DMS 273 (cell line): Measurements from ENCODE around the gene STK32C.
"Not testable (repeated sequence)": the region's sequence is repeated elsewhere in the genome, so short reads cannot be mapped to it uniquely, and the experiment has no call there.

Experiments used
- DNase-seq: peaks from one replicate; lab custom pipeline; 2025; ENCODE audit not compliant: unreplicated experiment; lab: John Stamatoyannopoulos, UW

The STK32C gene

GRCh38 chr10:132302421-132303310 is 5.1 kb downstream of the STK32C start:
- DNase-seq: no peak

GRCh38 chr10:132301371-132302330 is 6.1 kb downstream of the STK32C start:
- no peak for DNase-seq

- DNase-seq: no peak
Measured at GRCh38 chr10:132300582-132300981, 7.2 kb downstream of the STK32C start.

GRCh38 chr10:132299371-132300336 is 8.1 kb downstream of the STK32C start:
- DNase-seq: no peak

- DNase-seq: no peak
Measured at GRCh38 chr10:132298038-132298881, 9.5 kb downstream of the STK32C start.

GRCh38 chr10:132297526-132297925 is 10.2 kb downstream of the STK32C start:
- DNase-seq: no peak

GRCh38 chr10:132296666-132297443 is 10.9 kb downstream of the STK32C start:
- no peak for DNase-seq

GRCh38 chr10:132295481-132295880 is 12.3 kb downstream of the STK32C start:
- DNase-seq: not testable (repeated sequence)

GRCh38 chr10:132294561-132295318 is 13.0 kb downstream of the STK32C start:
- DNase-seq: no peak

GRCh38 chr10:132293813-132294520 is 13.8 kb downstream of the STK32C start:
- DNase-seq: no peak

GRCh38 chr10:132293201-132293812 is 14.4 kb downstream of the STK32C start:
- no peak for DNase-seq

- DNase-seq: no peak
Measured at GRCh38 chr10:132292287-132293200, 15.2 kb downstream of the STK32C start.

GRCh38 chr10:132291826-132292225 is 15.9 kb downstream of the STK32C start:
- no peak for DNase-seq

- DNase-seq: no peak
Measured at GRCh38 chr10:132290631-132291030, 17.1 kb downstream of the STK32C start.

- DNase-seq: no peak
Measured at GRCh38 chr10:132289439-132289838, 18.3 kb downstream of the STK32C start.
